Activated CD8-positive, alpha-beta memory T cell treated with anti-CD3 and anti-CD28 coated beads for 48 hours (primary cell): ENCODE data around the gene TPSG1.
A peak's percentile ranks its signal among the peaks of the same experiment; 100 is the strongest.
"Not testable (repeated sequence)": the region's sequence is repeated elsewhere in the genome, so short reads cannot be mapped to it uniquely, and the experiment has no call there.

ENCODE experiments used
- DNase-seq, 3 experiments: peaks; one replicate each; pipeline ENCODE4 v3.0.0-alpha.2; 2020; ENCODE audit warnings: low read depth in 2 of 3, low spot score in 2 of 3

TPSG1 gene

DNA sequence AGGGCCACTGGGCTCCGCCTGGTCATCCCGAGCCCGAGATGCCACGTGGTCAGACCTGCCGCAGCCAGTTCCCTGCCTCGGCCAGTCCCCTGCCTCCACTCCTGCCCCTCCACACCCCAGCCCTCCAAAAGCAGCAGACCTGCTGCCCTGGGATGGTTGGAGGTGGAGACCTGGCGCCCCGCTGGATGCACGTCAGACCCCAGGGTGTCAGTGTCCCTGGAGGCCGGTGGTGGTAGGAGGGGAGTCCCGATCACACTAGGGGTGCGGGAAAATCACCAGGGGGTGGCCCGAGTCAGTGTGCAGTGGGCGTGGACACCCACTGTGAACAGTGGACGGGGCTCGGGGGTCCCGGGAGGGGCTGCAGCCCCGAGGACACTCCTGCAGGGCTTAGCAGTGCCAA lies 26.9 kb downstream of the TPSG1 start:
- no peak for DNase-seq

DNA sequence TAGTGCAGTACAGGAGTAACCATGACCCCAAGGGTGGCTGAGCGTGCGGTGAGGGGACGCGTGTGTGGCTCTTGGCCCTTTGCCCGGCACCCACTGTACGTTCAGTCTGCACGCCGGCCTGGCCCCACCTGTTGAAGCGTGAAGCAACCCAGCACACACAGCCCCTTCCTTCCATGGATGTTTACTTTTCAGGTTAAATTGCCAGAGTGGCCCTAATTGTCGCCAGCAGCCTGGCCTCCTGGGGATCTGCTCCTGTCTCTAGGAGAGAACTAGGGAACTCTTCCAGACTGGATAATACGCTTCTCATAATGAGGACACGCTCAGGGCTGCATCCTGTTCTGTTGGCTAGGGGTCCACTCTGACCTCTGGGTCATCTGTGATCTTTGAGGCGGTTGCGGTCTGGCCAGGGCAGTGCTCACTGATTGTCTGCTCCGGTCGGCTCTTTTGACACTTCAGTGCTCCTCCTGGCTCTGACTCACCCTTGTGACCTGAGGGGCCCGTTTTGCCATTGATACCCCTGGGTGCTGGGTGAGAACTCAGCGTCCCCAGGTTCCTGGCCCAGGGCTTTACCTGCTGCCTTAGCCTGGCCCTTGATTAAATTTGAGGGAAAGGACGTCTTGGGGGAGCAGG lies 27.7 kb downstream of the TPSG1 start:
- DNase-seq = no peak

DNA sequence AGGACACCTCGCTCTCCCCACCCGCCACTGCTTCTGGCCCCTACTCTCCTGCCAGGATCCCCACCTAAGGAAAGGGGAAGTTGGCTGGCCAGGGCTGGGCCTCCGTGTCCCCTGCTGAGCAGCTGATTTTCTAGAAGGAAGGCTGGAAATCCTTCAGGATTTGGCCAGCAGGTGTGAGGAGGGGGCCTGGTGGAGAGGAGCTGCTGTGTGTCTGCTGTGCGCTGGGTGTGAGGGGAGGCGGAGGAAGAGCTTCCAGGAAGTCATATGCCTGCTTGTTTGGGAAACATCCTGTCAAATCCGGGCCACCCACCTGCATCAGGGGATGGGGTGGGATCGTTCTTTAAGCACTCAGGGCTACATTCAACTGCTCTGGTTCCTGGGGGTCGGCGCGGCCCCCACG lies 28.6 kb downstream of the TPSG1 start:
- no peak for DNase-seq

DNA sequence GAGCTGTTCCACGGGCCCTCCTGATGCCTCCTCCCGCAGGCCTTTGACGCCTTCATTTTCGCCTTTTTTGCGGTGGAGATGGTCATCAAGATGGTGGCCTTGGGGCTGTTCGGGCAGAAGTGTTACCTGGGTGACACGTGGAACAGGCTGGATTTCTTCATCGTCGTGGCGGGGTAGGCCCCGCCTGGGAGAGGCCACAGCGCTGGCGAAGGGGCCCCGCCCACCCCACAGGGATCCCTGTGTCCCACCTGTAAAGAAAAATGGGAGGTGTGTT lies 29.7 kb downstream of the TPSG1 start:
- no peak for DNase-seq

DNA sequence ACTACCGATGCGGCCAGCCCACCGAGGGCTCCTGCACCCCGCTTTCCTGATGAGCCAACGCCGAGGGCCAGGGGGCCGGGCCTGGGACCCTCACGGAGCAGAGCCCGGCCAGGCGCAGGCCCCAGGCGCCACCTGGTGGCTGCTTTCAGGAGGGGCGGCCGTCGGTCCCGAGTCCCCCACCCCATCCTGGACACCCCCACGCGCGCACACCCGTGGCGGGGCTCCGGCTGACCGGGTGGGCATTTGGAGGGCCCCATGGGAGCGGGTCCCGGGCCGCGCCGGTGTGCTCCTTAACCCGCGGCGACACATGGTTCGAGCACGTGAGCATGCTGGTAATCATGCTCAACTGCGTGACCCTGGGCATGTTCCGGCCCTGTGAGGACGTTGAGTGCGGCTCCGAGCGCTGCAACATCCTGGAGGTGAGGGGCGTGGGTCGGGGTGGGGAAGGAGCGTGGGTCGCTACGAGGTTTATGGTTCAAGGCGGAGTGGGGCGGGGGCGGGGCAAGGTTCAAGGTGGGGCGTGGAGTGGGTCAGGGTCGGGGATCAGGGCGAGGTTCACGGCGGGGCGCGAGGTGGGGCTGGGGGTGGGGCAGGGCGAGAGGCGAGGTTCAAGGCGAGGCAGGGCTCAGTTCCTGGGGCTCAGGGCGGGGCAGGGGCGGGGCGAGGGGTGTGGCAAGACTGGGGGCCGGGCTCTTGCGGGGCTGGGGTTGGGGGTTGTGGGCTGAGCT lies 30.2 kb downstream of the TPSG1 start:
- peak in 1 of 3 experiments; percentile 11 for DNase-seq

DNA sequence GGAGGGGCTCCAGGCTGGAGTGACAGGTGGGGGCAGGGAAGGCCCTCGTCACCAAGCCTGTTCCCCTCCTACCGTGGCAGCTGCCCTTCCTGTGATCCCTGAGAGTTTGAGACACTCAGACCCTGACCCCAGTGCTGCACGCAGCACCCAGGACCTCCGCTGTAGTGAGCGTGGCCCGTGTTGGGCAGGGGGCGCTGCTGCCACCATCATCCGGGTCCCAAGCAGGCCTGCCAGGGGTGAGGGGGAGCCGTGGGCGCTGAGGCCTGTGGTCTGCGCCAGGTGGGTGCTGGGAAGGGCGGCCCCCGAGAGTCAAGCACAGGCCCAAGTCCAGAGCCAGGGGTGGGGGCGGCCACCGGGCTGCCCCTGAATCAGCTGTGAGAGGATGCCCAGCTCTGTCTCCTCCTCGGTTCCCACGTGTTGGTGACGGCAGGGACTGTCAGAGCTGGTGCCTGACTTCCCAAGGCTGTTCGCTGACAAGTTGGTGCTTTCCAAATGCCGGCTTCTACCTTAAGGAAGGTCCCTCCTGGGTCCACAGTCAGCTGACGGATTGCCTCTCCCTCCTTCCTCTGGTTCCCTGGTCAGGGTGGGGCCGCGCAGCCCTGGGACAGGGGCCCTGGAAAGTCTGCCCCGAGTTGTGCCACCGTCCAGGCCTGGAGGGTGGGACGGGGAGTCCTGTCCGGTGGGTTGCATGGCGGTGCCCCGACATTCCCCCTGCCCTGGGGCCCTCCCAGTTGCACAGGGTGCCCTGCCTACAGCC lies 31.1 kb downstream of the TPSG1 start:
- DNase-seq = no peak

DNA sequence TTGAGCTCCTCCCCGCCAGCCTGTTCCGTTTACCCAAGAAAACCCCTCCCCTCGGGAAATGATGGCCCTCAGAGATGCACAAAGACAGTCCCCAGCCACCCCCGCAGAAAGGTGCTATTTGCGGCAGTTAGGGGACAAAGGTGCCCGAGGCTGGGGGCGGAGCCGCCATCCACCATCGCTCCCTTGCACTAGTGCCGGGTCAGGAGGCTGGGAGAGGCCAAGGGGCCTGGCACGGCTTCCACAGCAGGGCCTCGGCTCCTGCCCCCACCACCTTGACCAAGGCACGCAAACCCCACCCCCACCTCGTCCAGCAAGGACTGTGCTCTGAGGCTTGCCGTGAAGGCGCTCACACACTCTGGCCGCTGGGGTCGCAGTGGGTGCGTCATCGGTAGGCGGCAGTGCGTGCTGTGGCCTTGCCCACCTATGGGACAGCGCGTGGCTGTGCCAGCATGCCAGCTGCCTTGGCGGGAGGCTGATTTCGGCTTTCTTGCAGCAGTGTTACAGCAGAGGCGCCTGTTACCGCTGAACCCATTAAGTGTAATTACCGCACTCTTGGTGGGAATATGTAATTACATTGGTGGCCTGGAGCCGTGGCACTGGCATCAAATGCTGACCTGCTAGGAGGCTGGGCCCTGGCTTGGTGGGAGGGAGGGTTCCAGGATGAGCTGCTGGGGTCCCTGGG lies 31.8 kb downstream of the TPSG1 start:
- DNase-seq = no peak

DNA sequence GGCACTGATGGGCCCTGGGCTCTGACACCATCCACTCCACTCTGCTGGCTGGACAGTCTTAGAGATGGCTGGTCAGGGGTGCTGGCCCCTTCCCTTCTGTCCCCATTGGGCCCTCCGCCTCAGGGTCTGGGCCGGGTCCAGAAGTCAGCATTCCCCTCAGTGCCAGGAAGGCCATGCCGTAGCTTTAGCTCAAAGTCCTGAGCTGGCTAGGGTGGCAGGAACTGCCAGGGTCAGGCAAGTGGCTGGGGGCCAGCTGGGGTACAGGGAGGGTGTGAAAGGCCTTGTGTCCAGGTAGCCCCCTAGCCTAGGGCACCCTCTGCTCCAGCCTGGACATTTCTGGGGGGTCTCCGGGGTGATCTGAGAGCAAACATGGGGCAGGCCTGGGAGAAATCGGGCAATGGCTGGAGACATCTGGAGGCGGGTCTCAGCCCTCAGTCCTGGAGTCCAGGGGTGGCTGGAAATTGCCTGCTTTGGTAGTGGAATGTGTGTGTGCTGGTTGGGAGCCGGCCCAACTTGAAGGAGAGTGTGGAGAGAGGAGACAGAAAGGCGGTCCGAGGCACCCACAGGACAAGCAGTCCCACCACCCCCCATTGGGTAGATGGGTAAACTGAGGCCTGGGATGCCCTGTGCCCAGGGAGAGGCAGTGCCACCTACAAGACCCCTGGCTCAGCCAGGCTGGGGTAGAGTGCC lies 32.5 kb downstream of the TPSG1 start:
- DNase-seq = no peak

DNA sequence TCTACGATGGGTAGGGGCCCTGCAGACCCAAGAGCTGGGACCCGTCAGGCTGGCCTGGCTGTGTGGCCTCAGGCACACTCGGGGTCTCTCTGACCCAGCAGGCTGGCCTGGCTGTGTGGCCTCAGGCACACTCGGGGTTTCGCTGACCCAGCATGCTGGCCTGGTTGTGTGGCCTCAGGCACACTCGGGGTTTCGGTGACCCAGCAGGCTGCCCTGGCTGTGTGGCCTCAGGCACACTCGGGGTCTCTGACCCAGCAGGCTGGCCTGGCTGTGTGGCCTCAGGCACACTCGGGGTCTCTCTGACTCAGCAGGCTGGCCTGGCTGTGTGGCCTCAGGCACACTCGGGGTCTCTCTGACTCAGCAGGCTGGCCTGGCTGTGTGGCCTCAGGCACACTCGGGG lies 34.3 kb downstream of the TPSG1 start:
- DNase-seq = not testable (repeated sequence)

DNA sequence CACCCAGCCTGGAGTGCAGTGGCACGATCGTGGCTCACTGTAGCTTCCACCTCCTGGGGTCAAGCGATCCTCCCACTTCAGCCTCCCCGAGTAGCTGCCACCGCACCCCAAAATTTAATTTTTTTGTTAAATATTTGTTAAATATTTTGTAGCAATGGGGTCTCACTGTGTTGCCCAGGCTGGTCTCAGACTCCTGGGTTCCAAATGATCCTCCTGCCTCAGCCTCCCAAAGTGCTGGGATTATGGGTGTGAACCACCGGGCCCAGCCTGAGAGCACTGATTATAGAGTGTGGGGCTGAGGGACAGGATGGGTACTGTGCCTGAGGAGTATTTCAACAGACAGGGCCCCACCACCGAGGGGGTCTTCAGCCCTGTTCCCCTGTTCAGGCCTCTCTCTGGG lies 35.6 kb downstream of the TPSG1 start:
- DNase-seq = no peak

DNA sequence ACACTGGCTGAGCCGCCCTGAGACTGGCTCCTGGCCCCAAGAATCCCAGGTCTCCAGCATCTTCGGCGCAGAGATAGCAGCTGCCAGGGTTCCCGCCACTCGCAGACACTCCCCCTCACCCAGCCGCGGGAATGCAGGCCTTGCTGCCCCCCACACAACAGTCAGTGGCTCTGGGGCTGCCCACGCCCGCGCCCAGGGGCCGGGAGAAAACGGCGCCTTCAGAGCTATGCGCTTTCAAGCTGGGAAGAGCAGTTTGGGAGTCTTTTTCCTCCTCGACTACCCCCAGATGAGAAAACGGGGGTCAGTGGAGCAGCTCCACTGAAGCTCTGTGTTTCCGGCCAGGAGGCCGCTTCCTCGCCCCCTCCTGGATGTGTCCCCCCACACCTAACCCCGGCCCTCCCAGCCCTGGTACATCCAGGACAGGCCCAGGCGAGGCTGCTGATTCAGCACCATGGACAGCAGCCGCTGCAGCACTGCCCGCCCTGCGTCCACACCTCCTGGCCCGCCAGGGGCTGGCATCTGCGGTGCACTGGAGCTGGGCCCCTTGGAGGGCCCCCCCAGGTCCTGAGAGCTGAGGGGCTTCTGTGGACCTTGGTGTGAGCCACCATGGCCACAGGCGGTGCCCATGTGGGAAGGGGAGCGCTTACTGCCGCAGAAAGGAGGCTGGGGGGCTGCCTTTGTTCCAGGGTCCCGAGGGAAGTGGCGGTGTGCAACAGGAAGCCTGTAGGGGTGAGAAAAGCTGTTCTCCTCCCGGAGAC lies 36.5 kb downstream of the TPSG1 start:
- peak in 1 of 3 experiments; percentile 8 for DNase-seq

DNA sequence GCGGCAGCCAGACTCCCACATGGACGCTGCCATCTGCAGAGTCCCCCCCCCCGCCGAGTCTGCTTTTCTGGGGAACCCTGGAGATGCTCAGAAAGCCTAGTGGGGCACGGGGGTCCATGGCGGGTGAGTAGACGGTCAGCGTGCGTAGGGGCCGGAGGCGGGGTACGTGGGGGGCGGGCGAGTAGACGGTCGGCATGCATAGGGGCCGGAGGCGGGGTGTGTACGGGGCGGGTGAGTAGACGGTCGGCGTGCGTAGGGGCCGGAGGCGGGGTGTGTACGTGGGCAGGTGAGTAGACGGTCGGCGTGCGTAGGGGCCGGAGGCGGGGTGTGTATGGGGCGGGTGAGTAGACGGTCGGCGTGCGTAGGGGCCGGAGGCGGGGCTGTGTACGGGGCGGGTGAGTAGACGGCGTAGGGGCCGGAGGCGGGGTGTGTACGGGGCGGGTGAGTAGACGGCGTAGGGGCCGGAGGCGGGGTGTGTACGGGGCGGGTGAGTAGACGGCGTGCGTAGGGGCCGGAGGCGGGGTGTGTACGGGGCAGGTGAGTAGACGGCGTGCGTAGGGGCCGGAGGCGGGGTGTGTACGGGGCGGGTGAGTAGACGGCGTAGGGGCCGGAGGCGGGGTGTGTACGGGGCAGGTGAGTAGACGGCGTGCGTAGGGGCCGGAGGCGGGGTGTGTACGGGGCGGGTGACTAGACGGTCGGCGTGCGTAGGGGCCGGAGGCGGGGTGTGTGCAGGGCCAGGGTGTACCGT lies 39.4 kb downstream of the TPSG1 start:
- DNase-seq = not testable (repeated sequence)

DNA sequence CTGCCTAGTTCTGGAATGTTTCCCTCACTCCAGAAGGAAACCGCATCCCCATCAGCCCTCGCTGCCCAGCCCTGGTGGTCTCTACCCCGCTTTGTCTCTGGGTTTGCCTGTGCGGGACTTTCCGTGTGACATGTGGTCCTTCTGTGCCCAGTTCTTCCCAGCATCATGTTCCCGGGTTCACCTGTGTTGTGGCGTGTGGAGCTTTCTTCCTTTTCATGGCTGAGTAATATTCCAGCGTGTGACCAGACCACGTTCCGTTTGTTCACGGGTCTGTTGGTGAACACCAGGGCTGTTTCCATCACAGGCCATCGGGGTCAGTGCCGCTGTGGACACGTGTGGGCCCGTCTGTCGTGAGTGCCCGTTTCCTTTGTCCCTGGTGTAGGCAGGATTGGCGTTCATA lies 40.1 kb downstream of the TPSG1 start:
- no peak for DNase-seq

DNA sequence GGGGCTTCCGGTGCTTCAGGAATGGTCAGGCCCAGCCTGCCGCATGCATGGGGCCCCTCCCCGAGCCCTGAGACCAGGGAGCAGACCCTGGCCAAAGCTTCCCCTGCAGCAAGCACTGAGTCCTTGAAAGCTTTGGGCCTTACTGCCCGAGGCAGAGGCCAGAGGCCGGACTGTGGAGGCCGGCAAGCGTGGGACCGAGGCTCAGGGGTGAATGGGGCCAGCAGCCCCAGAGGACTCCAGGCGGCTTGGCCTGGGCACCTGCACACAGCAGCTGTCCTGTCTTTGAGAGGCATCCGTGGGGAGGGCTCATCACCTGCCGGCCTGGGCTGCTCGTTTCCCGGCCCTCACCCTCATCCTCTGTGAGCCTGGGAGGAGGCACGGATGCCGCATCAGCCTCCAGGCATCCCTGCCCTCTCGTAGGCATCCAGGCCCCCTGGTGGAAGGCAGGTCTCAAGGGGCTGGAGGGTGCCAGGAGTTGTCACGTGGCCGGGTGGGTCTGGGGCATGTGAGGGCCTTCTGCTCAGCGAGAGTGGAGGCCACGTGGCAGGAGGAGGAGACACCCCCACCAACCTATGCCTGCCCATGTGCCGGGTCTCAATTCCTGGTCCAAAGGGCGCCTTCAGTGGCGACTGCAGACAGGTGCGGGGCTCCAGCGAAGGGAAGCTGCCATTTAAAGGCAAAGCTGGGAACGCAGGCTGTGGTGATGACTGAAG lies 40.8 kb downstream of the TPSG1 start:
- DNase-seq = no peak

DNA sequence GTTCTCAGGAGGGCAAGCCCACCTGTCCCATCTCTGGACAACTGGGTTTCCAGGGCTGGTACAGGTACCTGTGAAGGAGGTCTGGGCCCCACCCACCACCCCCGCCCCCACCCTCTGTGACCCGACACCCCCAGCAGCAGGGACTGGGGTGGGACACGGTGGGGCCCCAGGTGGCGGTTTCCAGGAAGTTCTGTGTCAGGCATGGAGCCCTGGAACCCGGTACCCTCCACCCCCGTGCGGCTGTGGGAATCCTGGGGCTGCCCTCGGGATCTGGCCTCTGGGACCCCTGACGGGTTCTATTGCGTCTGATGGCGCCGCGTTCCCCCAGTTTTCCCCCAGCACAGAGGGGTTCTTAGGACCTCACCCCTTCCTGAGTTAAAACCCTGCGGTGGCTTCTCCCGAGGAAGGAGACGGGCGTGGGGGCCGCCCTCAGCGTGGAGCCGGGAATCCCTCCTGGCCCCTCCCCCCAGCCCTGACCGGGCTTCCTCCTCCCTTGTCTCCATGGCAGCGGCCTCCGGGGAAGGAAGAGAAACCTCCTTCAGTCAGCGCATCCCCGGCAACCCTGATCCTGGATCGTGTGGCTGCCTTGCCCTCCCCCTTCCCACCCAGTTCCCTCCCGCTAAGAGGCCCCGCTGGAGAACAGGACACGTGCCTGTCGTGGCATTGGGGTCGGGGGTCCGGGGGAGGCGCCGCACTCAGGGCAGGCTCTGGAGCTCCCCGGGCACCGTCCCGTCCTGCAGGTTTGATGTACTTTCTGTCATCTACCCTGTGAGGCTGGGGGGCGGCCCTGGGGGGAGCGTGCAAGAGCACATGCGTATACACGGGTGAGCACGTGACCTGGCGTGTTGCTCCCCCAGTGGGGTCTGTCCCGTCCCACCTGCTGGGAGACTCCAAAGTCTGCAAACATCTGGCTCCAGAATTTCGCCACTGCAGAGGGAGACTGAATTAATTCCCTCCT lies 41.8 kb downstream of the TPSG1 start:
- DNase-seq = no peak

DNA sequence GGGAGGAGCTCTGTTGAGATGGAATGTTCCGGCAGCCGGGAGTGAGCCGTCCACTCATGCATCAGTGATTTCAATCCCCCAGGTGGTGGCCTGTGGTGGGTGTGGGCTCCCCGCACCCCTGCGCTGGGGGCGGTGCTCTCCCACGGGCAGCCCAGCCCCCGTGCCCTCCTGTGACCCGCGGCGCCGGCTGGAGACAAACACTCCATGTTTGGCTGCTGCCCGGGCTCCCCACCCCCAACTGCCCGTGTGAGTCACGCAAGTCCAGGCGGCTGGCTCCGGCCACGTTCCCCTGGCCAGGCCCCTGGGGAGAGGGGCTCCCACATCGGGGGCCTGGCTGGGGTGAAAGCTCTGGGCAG lies 42.8 kb downstream of the TPSG1 start:
- no peak for DNase-seq

DNA sequence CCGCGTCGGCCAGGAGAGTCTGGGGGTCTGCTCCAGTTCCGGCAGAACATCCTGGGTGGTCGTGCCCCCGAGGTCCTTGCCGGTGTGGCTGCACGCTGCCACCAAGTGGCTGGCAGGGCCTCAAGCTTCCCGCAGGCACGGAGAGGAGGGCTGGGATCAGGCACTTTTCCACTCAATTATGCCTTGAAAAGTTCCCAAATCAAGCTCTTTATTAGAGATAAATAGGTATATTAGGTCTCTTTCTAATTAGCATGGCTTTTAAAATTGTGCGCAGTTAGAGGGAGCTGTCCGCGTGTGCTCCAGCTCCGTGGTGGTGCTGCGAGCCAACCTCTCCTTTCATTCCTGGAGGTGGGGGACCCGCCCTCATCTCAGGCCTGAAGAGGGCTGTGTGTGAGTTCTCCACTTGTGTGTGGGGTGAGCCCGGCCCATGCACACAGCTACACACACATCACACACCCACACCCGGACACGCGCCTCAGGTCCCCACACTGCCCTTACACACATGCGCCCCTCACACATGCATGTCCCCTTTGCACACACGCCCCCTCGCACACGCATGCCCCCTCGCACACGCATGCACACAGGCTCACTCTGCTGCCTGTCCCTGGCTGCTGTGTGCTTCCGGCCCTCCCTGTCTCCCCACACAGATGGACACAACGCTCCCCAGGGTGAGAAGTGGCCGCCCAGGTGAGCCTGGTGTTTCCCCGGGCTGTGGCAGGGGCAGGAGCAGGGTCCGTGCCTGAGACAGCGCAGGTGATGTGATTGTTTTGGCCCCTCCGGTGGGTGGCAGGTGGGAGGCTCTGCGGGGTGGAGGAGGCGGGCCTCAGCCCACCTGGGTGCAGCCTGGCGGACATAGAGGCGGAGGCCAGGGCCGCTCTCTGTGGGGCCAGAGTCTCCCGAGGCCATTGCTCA lies 43.4 kb downstream of the TPSG1 start:
- DNase-seq = no peak
